Dedifferentiated amniotic fluid mesenchymal stem cell (primary cell): ENCODE measurements around the gene CD248.
"Not testable (repeated sequence)": the region's sequence is repeated elsewhere in the genome, so short reads cannot be mapped to it uniquely, and the experiment has no call there.

Source experiments
- DNase-seq: peaks from one replicate; pipeline ENCODE4 v3.0.0-alpha.2; 2016; ENCODE audit errors: extremely low spot score

CD248 gene

GRCh38 chr11:66289548-66290329 is 27.1 kb downstream of the CD248 start:
- DNase-seq = peak; percentile 70

GRCh38 chr11:66288671-66289547 is 27.9 kb downstream of the CD248 start, which contains the start of gene YIF1A:
TSS of gene YIF1A (minus strand) at chr11:66289143. CDS start at chr11:66288985, 158 bp downstream.
- peak; percentile 99 for DNase-seq

GRCh38 chr11:66287889-66288670 is 28.8 kb downstream of the CD248 start:
- DNase-seq = no peak

GRCh38 chr11:66287211-66287888 is 29.5 kb downstream of the CD248 start:
- no peak for DNase-seq

GRCh38 chr11:66286699-66287098 is 30.1 kb downstream of the CD248 start:
- DNase-seq = no peak

- no peak for DNase-seq
Observed at GRCh38 chr11:66285250-66285947, 31.4 kb downstream of the CD248 start.

- DNase-seq = no peak
Observed at GRCh38 chr11:66284526-66285078, 32.2 kb downstream of the CD248 start.

GRCh38 chr11:66283461-66284105 is 33.3 kb downstream of the CD248 start:
- no peak for DNase-seq

- DNase-seq = peak; percentile 82
Observed at GRCh38 chr11:66282468-66283455, 34.1 kb downstream of the CD248 start.

GRCh38 chr11:66281776-66282467 is 34.9 kb downstream of the CD248 start:
- DNase-seq = no peak

GRCh38 chr11:66281001-66281400 is 35.8 kb downstream of the CD248 start:
- no peak for DNase-seq

- DNase-seq = no peak
Observed at GRCh38 chr11:66280428-66280827, 36.4 kb downstream of the CD248 start.

GRCh38 chr11:66279092-66279734 is 37.6 kb downstream of the CD248 start:
- DNase-seq = no peak

- DNase-seq = no peak
Observed at GRCh38 chr11:66278363-66279091, 38.3 kb downstream of the CD248 start.

- DNase-seq = no peak
Observed at GRCh38 chr11:66277471-66278362, 39.1 kb downstream of the CD248 start, which contains the start of gene CNIH2. TSS of gene CNIH2 (plus strand) at chr11:66278175. CDS start at chr11:66278457, 282 bp downstream.

- DNase-seq = not testable (repeated sequence)
Observed at GRCh38 chr11:66277064-66277463, 39.8 kb downstream of the CD248 start.
